OCI-LY7 (cell line): Measurements from ENCODE around the gene RNF5. TPM values are rescaled to one million over a fixed set of nuclear protein-coding genes. Genes with fewer than 3 reads are reported as not detected.

ENCODE experiments used
- BruUV-seq: library from RNA; stranded (reverse); fragments of 400-500 nt; replicated peaks from 2 replicates; lab custom pipeline; 2021; lab: Mats Ljungman, UMichigan
- CTCF ChIA-PET: fragments of 300-600 bp; sonication (Branson Sonifier 250); formaldehyde crosslinking; loops from one replicate; lab custom pipeline; 2022; ENCODE audit warnings: antibody characterized with exemption; ENCODE audit not compliant: unreplicated experiment; lab: Charles Lee
- POLR2A ChIA-PET: fragments of 300-600 bp; sonication (Branson Sonifier 250); formaldehyde crosslinking; loops from one replicate; lab custom pipeline; 2022; ENCODE audit warnings: antibody characterized with exemption; lab: Charles Lee
- DNase-seq: peaks from one replicate; pipeline ENCODE4 v3.0.0-alpha.2; 2015; ENCODE audit warnings: low spot score
- H2AFZ ChIP-seq: fragments of 200-600 bp; sonication (generic), shearing (Covaris generic); 2 replicates; pipeline ENCODE4 v1.6.1; 2014; ENCODE audit warnings: mild to moderate bottlenecking, antibody characterized with exemption, low read length, moderate library complexity
- H3K27ac ChIP-seq: fragments of 200-600 bp; sonication (generic); 2 replicates; pipeline ENCODE4 v1.5.1; 2014; ENCODE audit warnings: mixed run types, low read depth, mild to moderate bottlenecking, moderate library complexity, low read length, inconsistent platforms; ENCODE audit not compliant: poor library complexity, severe bottlenecking
- H3K36me3 ChIP-seq: fragments of 200-600 bp; sonication (generic); 2 replicates; pipeline ENCODE4 v1.6.1; 2014; ENCODE audit warnings: mild to moderate bottlenecking, antibody characterized with exemption, low read length, moderate library complexity, mixed read lengths; ENCODE audit not compliant: insufficient read depth
- H3K4me1 ChIP-seq: fragments of 200-600 bp; sonication (generic); 2 replicates; pipeline ENCODE4 v1.5.1; 2014; ENCODE audit warnings: mild to moderate bottlenecking, low read length; ENCODE audit not compliant: insufficient read depth, poor library complexity, severe bottlenecking
- H3K4me2 ChIP-seq: fragments of 200-600 bp; sonication (generic); 2 replicates; pipeline ENCODE4 v1.6.1; 2014; ENCODE audit warnings: mild to moderate bottlenecking, low read length
- H3K4me3 ChIP-seq: fragments of 200-600 bp; sonication (generic); 2 replicates; pipeline ENCODE4 v1.5.1; 2014; ENCODE audit warnings: mild to moderate bottlenecking, low read depth, low read length; ENCODE audit not compliant: poor library complexity, severe bottlenecking
- H3K79me2 ChIP-seq: fragments of 200-600 bp; sonication (generic); 2 replicates; pipeline ENCODE4 v1.6.1; 2016; ENCODE audit warnings: low read depth, mild to moderate bottlenecking, low read length, moderate library complexity, mixed read lengths; ENCODE audit not compliant: insufficient read depth
- H3K9me2 ChIP-seq: fragments of 200-600 bp; sonication (generic); 2 replicates; pipeline ENCODE4 v1.6.1; 2016; ENCODE audit warnings: mild to moderate bottlenecking, low read length, mixed read lengths; ENCODE audit not compliant: insufficient read depth
- H3K9me3 ChIP-seq: fragments of 200-600 bp; sonication (generic); 2 replicates; pipeline ENCODE4 v1.6.1; 2014; ENCODE audit warnings: mild to moderate bottlenecking, mixed run types, low read length, mixed read lengths
- H4K20me1 ChIP-seq: fragments of 200-600 bp; sonication (generic); 2 replicates; pipeline ENCODE4 v1.6.1; 2014; ENCODE audit warnings: mild to moderate bottlenecking, antibody characterized with exemption, low read length, moderate library complexity, mixed read lengths; ENCODE audit not compliant: insufficient read depth
- EZH2phosphoT487 ChIP-seq: fragments of 200-600 bp; sonication (generic); IDR thresholded peaks from 2 replicates; pipeline ENCODE4 v1.6.1; 2018; ENCODE audit warnings: low read depth, borderline replicate concordance, mild to moderate bottlenecking, mixed run types, antibody characterized with exemption, low read length, moderate library complexity, mixed read lengths
- intact Hi-C: fragments of 100-400 bp; cut with micrococcal nuclease; formaldehyde crosslinking; loops from one replicate; pipeline ENCODE4 v1.10.0; 2022; ENCODE audit not compliant: unreplicated experiment
- total RNA-seq, 2 experiments: library from RNA; depleted of rRNA in 1 of 2; stranded (reverse); fragments of >200 nt in 1 of 2; shearing (Covaris generic) in 1 of 2; gene quantifications; 2 replicates each; pipeline ENCODE4 v1.2.3, GENCODE V29; 2014 to 2022
- TF ChIP-seq, protein P1 (sequence below): fragments of 200-600 bp; sonication (generic); conservative IDR thresholded peaks from 2 replicates; pipeline ENCODE4 v1.5.1; 2014; ENCODE audit warnings: mild to moderate bottlenecking, antibody characterized with exemption, low read length, moderate library complexity, mixed read lengths

RNF5 gene
- total RNA-seq, 2 experiments from 2014 or later = 50.6 to 59.9 TPM

DNA sequence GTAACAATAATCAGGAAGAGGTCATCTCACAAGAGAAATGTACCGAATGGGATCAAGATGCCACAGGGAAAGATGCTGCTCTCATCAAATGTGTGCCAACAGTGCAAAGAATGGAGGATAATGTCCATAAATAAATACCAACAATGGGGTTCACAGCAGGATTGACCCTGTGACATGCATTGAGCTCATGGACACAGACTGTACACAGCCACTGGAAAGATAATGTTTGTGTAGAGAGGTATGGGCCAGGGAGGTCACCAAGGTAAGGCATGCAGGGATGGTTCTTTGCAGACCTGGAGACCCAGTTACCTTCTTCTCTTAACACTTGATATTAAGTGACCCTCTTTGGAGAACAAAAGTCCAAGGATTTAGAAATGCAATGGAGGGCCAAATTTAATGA is 3.8 kb upstream of the RNF5 start:
- Histone ChIP-seq H3K4me1 (peaks cover 37% of the 10 kb centered on the region), H3K79me2 (peaks cover 14% of the 10 kb centered on the region; the same call in 1 of the 2 replicates), H3K9me2 (no peaks in the 10 kb centered on the region), H3K4me3 (no peak overlapping the region), H4K20me1 (no peaks in the 10 kb centered on the region), H3K27ac (no peak overlapping the region), H3K4me2 (peak overlapping the region; percentile 96), H3K36me3 (peaks cover 10% of the 10 kb centered on the region), H2AFZ (no peak overlapping the region), H3K9me3 (no peaks in the 10 kb centered on the region)
- intact Hi-C loops = no loop called here
- POLR2A ChIA-PET = no interaction called here
- CTCF ChIA-PET = no interaction called here
- BruUV-seq = no TSS peak
- TF ChIP-seq EZH2phosphoT487 = no peak
- TF ChIP-seq, protein P1, sequence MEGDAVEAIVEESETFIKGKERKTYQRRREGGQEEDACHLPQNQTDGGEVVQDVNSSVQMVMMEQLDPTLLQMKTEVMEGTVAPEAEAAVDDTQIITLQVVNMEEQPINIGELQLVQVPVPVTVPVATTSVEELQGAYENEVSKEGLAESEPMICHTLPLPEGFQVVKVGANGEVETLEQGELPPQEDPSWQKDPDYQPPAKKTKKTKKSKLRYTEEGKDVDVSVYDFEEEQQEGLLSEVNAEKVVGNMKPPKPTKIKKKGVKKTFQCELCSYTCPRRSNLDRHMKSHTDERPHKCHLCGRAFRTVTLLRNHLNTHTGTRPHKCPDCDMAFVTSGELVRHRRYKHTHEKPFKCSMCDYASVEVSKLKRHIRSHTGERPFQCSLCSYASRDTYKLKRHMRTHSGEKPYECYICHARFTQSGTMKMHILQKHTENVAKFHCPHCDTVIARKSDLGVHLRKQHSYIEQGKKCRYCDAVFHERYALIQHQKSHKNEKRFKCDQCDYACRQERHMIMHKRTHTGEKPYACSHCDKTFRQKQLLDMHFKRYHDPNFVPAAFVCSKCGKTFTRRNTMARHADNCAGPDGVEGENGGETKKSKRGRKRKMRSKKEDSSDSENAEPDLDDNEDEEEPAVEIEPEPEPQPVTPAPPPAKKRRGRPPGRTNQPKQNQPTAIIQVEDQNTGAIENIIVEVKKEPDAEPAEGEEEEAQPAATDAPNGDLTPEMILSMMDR = no peak
- DNase-seq = no peak

DNA sequence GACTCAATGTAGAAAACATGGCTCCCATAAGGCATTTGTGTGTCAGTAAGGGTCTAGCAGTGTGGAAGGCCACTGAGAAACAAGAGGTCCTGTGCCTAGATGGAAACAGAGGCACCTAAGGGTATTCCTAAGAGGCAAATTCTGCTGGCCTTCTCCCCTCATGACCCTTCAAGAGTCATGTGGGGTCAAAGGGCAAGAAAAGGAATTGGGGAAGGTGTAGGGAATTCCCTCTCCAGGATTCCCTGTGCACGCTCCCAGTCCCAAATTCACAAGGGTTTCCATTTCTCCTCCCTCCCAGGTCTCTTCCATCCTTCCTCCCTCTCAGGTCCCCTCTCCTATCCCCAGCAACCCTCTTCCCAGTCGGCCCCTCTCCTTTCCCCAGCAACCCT is 2.9 kb upstream of the RNF5 start:
- no peaks in the 10 kb centered on the region for H4K20me1 ChIP-seq
- peaks cover 44% of the 10 kb centered on the region for H3K4me1 ChIP-seq
- peak overlapping the region; percentile 87 for H3K4me3 ChIP-seq
- peaks cover under 1% of the 10 kb centered on the region; the same call in 1 of the 2 replicates for H3K36me3 ChIP-seq
- TF ChIP-seq, protein P1 = no peak
- no peak for TF ChIP-seq EZH2phosphoT487
- no peak overlapping the region; the same call in 1 of the 2 replicates for H2AFZ ChIP-seq
- CTCF ChIA-PET = no interaction called here
- intact Hi-C loops = no loop called here
- no peaks in the 10 kb centered on the region for H3K9me2 ChIP-seq
- no peaks in the 10 kb centered on the region for H3K9me3 ChIP-seq
- no peak overlapping the region for H3K27ac ChIP-seq
- POLR2A ChIA-PET = no interaction called here
- BruUV-seq = no TSS peak
- DNase-seq = no peak
- peaks cover 14% of the 10 kb centered on the region; the same call in 1 of the 2 replicates for H3K79me2 ChIP-seq
- peak overlapping the region; percentile 96 for H3K4me2 ChIP-seq

DNA sequence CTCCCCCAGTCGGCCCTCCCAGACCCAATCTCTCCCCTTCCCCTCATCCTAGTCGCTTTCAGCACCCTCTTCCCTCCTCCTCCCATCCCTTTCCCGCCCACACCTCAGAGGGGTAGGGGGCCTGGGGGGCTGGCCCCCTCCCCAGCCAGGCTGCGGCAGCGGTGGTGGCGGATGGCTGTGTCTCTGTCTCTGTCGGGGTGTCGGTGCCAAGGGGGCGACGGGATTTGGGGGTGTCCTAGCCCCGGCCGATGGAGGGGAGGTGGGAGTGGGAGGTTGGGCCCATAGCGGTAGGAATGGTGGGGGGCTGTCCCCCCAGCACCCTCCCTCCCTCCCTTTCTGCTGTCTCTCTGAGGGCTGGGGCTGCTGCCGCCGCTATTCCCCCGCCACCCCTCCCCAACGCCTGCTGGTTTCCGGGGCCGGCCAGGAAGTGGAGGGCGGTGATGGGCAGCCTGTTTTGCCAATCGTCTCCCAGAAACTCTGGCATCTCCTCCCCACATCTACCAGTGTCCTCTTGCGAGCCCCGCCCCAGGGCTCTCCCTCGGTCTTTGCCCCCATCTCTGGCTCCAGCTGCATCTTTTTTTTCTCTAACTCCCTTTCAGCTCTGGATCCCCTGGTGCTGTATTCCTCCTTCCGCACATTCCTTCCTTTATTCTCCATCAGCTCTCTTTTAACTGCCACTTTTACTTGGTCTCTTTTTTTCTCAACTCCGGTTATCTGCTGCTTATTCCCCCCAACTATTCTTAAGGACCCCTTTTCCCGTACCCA is 2.3 kb upstream of the RNF5 start, which contains the start of gene AGPAT1:
Gene AGPAT1, minus strand, starts transcription at position 374 of the 765 bp plus-strand sequence. CDS start 4,588 bp downstream, outside the sequence.
- H3K4me3 ChIP-seq = peak within 1 kb of the TSS; percentile 87
- H2AFZ ChIP-seq = peak within 1 kb of the TSS; percentile 49; the same call in 1 of the 2 replicates
- ChIA-PET CTCF (no interaction called here), POLR2A (interaction anchor here (0.5 to 2.1 kb wide), 6 partner anchors 13 to 1761 kb away, joined by 3 to 11 read pairs (median 4); partner anchors contain the start of genes GPSM3 and PBX2)
- H3K4me1 ChIP-seq = peaks cover 44% of the 10 kb centered on the region
- peak; percentile 96 for DNase-seq
- no peaks in the 10 kb centered on the region for H4K20me1 ChIP-seq
- H3K36me3 ChIP-seq = peaks cover 4% of the 10 kb centered on the region; the same call in 1 of the 2 replicates
- H3K4me2 ChIP-seq = peak within 1 kb of the TSS; percentile 96
- no peaks in the 10 kb centered on the region for H3K9me3 ChIP-seq
- no TSS peak for BruUV-seq
- H3K79me2 ChIP-seq = peaks cover 14% of the 10 kb centered on the region; the same call in 1 of the 2 replicates
- no peaks in the 10 kb centered on the region for H3K9me2 ChIP-seq
- peak within 1 kb of the TSS; percentile 56 for H3K27ac ChIP-seq
- intact Hi-C loops = loop anchor here (2.0 kb wide), 1 partner anchor 21 kb away; the partner anchor contains the start of gene PPT2
- no peak for TF ChIP-seq EZH2phosphoT487
- TF ChIP-seq, protein P1 = no peak
